Gastrocnemius medialis (tissue), 4 donors: ENCODE data around the gene SAMD8. TPM values are rescaled to one million over a fixed set of nuclear protein-coding genes. Genes with fewer than 3 reads are reported as not detected.

ENCODE experiments used
- ATAC-seq, 2 donors: fragments of 150-250 bp; one replicate each; pipeline ENCODE4 v1.9.1; 2016
- DNase-seq, 2 donors: peaks; one replicate each; pipeline ENCODE4 v3.0.0-alpha.2; 2019
- H3K27ac ChIP-seq, 4 donors: fragments of 200-600 bp; sonication (generic); 1 replicate in 1 of 4; 2 replicates in 3 of 4; pipeline ENCODE4 v1.5.1; 2016 to 2018; ENCODE audit warnings: mild to moderate bottlenecking in 2 of 4, moderate library complexity in 1 of 4
- H3K27me3 ChIP-seq, 3 donors: fragments of 200-600 bp; sonication (generic) in 2 of 3; 1 replicate in 1 of 3; 2 replicates in 2 of 3; pipeline versions ENCODE4 v1.5.1 to v1.6.0; 2016 to 2019; ENCODE audit warnings: mild to moderate bottlenecking in 1 of 3, moderate library complexity in 1 of 3
- H3K36me3 ChIP-seq, 2 donors: fragments of 200-600 bp; sonication (generic) in 1 of 2; one replicate each; pipeline ENCODE4 v1.5.1; 2017 to 2018
- H3K4me1 ChIP-seq, 2 donors: fragments of 200-600 bp; sonication (generic) in 1 of 2; one replicate each; pipeline ENCODE4 v1.5.1; 2016 to 2017; ENCODE audit warnings: mild to moderate bottlenecking in 2 of 2
- H3K4me3 ChIP-seq, 4 donors: fragments of 200-600 bp; sonication (generic) in 3 of 4; 1 replicate in 1 of 4; 2 replicates in 3 of 4; pipeline ENCODE4 v1.5.1; 2016 to 2019; ENCODE audit warnings: mild to moderate bottlenecking in 2 of 4
- H3K9me3 ChIP-seq, 3 donors: fragments of 200-600 bp; sonication (generic) in 2 of 3; 1 replicate in 1 of 3; 2 replicates in 2 of 3; pipeline ENCODE4 v1.5.1; 2016 to 2019
- CTCF ChIP-seq, 5 experiments: fragments of 450-650 bp in 3 of 5; fragments of 200-600 bp in 2 of 5; sonication (generic) in 2 of 5; IDR thresholded peaks in 4 of 5; conservative IDR thresholded peaks in 1 of 5; 1 replicate in 4 of 5; 2 replicates in 1 of 5; pipeline ENCODE4 v1.5.1; 2016 to 2019; ENCODE audit warnings: antibody characterized with exemption in 5 of 5, mild to moderate bottlenecking in 3 of 5, moderate library complexity in 3 of 5
- POLR2A ChIP-seq, 2 donors: fragments of 450-650 bp; IDR thresholded peaks; one replicate each; pipeline ENCODE4 v1.6.1; 2017; ENCODE audit warnings: antibody characterized with exemption in 2 of 2, mild to moderate bottlenecking in 2 of 2, moderate library complexity in 2 of 2
- in situ Hi-C, 4 donors: fragments of 200-750 bp; cut with MboI; loops; one replicate each; pipeline versions ENCODE4 v1.15.0 to v1.8.0; 2017; ENCODE audit warnings: low sequenced_read_pairs in 4 of 4
- intact Hi-C: fragments of 100-400 bp; cut with DNase I; formaldehyde crosslinking; loops from one replicate; pipeline ENCODE4 v1.15.1; 2023; ENCODE audit warnings: low total_unique reads
- total RNA-seq, 4 donors: library from RNA; depleted of rRNA; stranded (reverse); fragments of >200 nt; gene quantifications; one replicate each; pipeline versions ENCODE4 v1.1.0 to v1.2.3, GENCODE V29; 2016

The SAMD8 gene
- total RNA-seq, 4 donors from 2014 or later: 46.2 to 125 (median 68.9) TPM

GRCh38 chr10:75095631-75096030, 15.8 kb upstream of the SAMD8 start:
- DNase-seq: peak in 1 of 2 donors; percentile 5
- intact Hi-C loops: no loop called here
- in situ Hi-C loops: loop anchor here in 3 of 4 donors (5.0 to 10.0 kb wide), 2 partner anchors 828 to 831 kb away; no protein-coding TSS in a partner anchor

GRCh38 chr10:75096749-75097148, 14.7 kb upstream of the SAMD8 start:
- DNase-seq (no peak), ATAC-seq (no peak)
- no peak for TF ChIP-seq CTCF (IDR thresholded peaks at IDR 0.05 in 4 of 5, conservative IDR thresholded peaks at IDR 0.05 in 1 of 5)
- TF ChIP-seq POLR2A (IDR thresholded peaks at IDR 0.05): no peak
- Histone ChIP-seq H3K36me3 (peaks cover 0 to 47% of the 10 kb centered on the region in 2 donors), H3K27me3 (no peaks in the 10 kb centered on the region), H3K27ac (no peak overlapping the region), H3K9me3 (no peaks in the 10 kb centered on the region), H3K4me1 (peaks cover 24 to 25% of the 10 kb centered on the region in 2 donors), H3K4me3 (no peak overlapping the region)
- in situ Hi-C loops: loop anchor here in 3 of 4 donors (5.0 to 10.0 kb wide), 2 partner anchors 829 to 832 kb away; no protein-coding TSS in a partner anchor
- intact Hi-C loops: no loop called here

More at GRCh38 chr10:75095631-75096030, 15.8 kb upstream of the SAMD8 start:
- peaks cover 15 to 18% of the 10 kb centered on the region in 2 donors for H3K4me1 ChIP-seq
- no peak overlapping the region for H3K4me3 ChIP-seq
- no peaks in the 10 kb centered on the region for H3K9me3 ChIP-seq
- no peak for ATAC-seq
- H3K27ac ChIP-seq: peak overlapping the region in 1 of 4 donors; percentile 20
- no peaks in the 10 kb centered on the region for H3K27me3 ChIP-seq
- no peak for TF ChIP-seq POLR2A (IDR thresholded peaks at IDR 0.05)
- no peak for TF ChIP-seq CTCF (IDR thresholded peaks at IDR 0.05 in 4 of 5, conservative IDR thresholded peaks at IDR 0.05 in 1 of 5)
- H3K36me3 ChIP-seq: peaks cover 0 to 47% of the 10 kb centered on the region in 2 donors

GRCh38 chr10:75097666-75098285, 13.7 kb upstream of the SAMD8 start:
- intact Hi-C loops: no loop called here
- peak overlapping the region in 1 of 4 donors; percentile 39 for H3K27ac ChIP-seq
- no peaks in the 10 kb centered on the region for H3K9me3 ChIP-seq
- in situ Hi-C loops: loop anchor here in 3 of 4 donors (5.0 to 10.0 kb wide), 2 partner anchors 830 to 833 kb away; no protein-coding TSS in a partner anchor
- H3K4me3 ChIP-seq: no peak overlapping the region
- peaks cover 35 to 36% of the 10 kb centered on the region in 2 donors for H3K4me1 ChIP-seq
- H3K36me3 ChIP-seq: peaks cover 0 to 41% of the 10 kb centered on the region in 2 donors
- DNase-seq (peak in 1 of 2 donors; percentile 9), ATAC-seq (no peak)
- H3K27me3 ChIP-seq: no peaks in the 10 kb centered on the region
- TF ChIP-seq CTCF (IDR thresholded peaks at IDR 0.05 in 4 of 5, conservative IDR thresholded peaks at IDR 0.05 in 1 of 5) (no peak), POLR2A (IDR thresholded peaks at IDR 0.05) (no peak)

GRCh38 chr10:75098902-75099673, 12.4 kb upstream of the SAMD8 start:
- no peaks in the 10 kb centered on the region for H3K9me3 ChIP-seq
- peaks cover 47 to 48% of the 10 kb centered on the region in 2 donors for H3K4me1 ChIP-seq
- DNase-seq (peak in 1 of 2 donors; percentile 10), ATAC-seq (no peak)
- no peak overlapping the region for H3K4me3 ChIP-seq
- peaks cover 0 to 28% of the 10 kb centered on the region in 2 donors for H3K36me3 ChIP-seq
- intact Hi-C loops (no loop called here), in situ Hi-C loops (loop anchor here in 3 of 4 donors (5.0 to 10.0 kb wide), 2 partner anchors 832 to 834 kb away; no protein-coding TSS in a partner anchor)
- no peak for TF ChIP-seq CTCF (IDR thresholded peaks at IDR 0.05 in 4 of 5, conservative IDR thresholded peaks at IDR 0.05 in 1 of 5)
- no peaks in the 10 kb centered on the region for H3K27me3 ChIP-seq
- H3K27ac ChIP-seq: peak overlapping the region in 3 of 4 donors; percentile 33 to 100 (median 39)
